HG03354 (cell line): ENCODE results near the gene WIPF1.

ENCODE experiments used
- ATAC-seq: cut with Tn5 transposase; IDR thresholded peaks from one replicate; pipeline ENCODE4 v1.9.1; 2021; ENCODE audit warnings: mild to moderate bottlenecking; ENCODE audit not compliant: unreplicated experiment, poor library complexity, severe bottlenecking

Gene WIPF1

DNA sequence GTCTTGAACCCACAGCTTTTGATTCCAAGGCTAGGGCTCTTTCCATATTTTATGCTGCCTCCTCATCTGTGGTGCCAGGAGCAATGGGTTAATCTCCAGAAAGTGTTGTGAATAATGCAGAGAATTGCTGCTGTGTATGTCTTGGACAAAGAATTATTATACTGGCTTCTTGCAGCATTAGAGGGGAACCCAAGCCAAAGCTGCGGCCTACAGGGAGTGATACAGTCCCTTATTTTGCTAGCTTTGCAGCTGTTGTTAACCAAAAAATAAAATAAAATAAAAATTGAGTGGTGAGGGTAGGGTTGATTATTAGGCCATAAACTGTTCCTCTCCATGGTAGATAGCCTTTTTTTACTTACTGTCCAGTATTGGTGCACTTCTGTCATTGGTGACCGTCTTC is 16.7 kb downstream of the WIPF1 start:
- ATAC-seq, result no peak

DNA sequence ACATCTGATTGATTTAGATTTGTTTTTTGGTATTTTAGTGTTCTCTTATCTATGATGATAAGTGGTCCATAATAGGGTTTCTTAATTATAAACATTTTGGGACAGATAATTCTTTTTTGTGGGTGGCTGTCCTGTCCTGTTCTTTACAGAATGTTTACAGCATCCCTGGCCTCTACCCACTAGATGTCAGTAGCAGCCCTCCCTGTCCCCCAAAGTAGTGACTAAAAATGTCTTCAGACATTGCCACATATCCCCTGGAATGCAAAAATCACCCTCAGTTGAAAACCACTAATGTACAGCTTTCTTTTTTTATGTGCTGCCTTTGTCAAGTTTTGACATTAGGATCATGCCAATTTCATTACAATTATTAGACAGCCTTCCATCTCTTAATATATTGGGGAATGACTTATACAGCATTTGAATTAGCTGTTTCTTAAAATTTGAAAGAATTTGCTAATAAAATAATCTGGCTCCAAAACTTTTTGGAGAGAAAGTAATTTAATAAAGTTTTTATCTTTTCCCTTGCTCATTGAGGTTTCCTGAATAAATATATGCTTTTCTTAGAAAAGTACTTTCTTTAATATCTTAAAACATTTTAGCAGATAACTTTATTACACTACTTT is 19.5 kb downstream of the WIPF1 start:
- ATAC-seq, result peak; percentile 74

DNA sequence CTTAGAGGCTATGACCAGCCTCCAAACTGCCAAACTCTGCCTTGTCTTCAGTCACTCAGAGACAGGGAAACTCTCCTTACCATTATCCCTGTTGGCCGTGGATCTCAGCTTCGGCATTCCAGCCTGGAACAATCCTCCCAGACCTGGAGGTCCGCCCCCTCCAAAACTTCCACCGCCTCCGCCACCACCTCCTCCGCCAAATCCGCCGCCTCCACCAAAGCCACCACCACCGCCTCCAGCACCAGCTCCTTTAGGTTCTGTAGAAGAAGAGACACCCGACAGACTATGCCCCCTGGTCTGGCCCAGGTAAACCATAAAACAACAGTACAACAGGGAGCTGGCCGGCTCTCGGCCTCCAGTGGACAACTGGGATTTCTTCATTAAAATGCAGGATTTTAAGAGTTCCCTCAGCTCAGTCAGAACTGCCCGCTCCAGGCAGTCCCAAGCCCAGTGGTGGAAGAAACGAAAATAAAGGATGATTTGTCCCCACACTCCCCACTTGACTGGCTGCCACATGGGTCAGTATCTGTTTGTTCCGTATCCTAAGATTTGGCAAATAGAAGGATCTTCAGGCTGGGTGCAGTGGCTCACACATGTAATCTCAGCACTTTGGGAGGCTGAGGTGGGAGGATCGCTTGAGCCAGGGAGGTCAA is 22.4 kb downstream of the WIPF1 start:
- no peak for ATAC-seq

DNA sequence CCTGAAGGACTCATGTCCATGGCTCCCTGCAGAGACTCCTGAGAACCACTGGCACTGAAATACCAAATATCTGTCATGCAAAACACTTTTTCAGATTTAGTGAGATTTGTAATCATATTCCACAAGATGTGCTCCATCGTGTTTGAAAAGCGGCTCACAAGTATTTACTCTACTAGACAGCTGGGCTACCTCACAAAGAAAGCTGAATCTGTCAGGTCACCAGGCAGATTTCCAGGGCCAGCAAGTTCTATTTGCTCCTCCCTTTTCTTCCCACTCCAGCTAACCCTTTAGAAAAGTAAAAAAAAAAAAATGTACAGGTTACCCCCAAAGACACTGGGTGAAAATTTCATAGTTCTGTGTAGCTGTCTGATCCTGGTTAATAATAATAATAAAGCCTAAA is 22.9 kb downstream of the WIPF1 start:
- ATAC-seq, result no peak

DNA sequence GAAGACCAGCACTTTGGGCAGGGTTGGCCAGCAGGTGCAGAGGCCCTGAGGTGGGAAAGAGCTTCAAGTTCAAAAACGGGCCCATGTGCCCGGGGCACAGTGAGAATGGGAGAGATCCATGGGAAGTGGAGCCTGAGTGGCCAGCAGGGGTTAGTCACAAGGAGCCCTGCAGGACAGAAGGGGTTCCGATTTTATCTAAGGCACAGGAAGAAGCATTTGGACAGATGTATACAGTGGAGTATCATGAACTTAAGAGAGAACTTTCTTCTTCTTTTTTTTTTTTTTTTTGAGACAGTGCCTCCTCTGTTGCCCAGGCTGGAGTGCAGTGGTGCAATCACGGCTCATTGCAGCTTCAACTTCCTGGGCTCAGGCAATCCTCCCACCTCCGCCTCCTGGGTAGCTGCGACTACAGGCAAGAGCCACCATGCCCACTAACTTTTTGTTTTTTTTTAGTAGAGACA is 24.0 kb downstream of the WIPF1 start:
- ATAC-seq, result no peak

DNA sequence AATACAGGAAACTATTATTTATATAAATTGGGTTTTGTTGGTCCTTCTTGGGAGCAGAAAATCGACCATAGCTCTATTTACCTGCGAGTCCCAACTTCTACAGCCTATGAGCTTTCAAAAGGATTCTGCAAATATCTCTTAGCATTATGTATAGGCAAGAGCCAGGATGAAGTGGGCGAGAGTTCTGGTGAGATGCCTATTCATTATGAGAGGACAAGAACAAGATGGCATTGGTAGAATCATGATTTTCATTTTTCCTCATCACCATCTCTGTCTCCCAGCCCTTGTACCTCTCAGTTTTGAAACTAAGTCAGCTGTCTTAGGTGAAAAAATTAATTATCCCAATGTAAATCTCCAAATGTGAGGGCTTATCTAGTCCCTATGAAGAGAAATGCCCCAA is 25.0 kb downstream of the WIPF1 start:
- ATAC-seq, result no peak

GRCh38 chr2:174571669-174572323 is 25.8 kb downstream of the WIPF1 start:
- no peak for ATAC-seq

DNA sequence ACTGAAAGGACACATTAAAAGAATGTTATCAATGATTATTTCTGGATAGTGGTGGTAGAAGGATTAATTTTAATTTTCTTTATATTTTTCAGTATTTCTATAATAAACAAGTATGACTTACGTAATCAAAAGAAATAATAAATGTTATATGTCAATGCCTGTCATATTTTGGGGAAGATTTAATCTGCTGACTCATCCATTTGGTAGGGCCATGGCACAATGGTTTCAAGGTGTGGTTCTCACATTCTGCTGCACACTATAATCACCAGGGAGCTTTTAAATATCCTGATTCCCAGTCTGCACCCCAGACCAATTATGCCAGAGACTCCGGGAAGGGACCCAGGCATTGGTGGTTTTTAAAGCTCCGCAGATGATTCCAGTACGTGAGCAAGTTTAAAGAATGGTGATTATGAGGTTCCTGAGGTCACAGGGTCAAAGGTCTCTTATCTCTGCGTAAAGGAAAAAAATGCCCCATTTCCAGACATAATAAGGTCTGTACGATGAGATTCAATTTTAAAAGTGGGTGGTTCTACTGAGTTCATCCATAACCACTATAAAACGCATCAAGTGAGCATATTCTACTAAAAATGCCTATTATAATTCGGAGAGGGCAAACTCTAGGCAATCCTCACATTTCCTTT is 27.2 kb downstream of the WIPF1 start:
- no peak for ATAC-seq

- ATAC-seq, result no peak
Observed at GRCh38 chr2:174569678-174570077, 27.9 kb downstream of the WIPF1 start.

- ATAC-seq, result no peak
Observed at GRCh38 chr2:174568425-174568824, 29.2 kb downstream of the WIPF1 start.

DNA sequence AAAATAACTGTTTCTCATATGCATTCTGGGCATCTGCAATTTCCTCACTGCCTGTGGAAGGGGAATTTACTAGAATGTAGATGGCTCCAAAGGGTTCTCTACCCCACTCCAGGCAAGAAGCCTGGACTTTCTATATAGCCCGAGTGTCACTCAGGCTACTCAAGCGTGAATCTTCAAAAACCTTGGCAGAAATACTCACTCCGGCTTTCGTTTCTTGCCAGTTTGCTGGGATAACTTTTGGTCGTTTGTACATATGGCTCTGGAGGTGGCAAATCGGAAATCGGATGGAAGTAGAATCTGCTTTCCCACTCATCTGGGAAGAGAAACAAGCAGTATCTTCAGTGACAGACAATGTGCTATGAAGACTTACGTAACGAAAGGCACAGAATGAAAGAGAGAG is 30.7 kb downstream of the WIPF1 start:
- no peak for ATAC-seq

GRCh38 chr2:174563530-174564282 is 33.9 kb downstream of the WIPF1 start:
- ATAC-seq, result no peak

DNA sequence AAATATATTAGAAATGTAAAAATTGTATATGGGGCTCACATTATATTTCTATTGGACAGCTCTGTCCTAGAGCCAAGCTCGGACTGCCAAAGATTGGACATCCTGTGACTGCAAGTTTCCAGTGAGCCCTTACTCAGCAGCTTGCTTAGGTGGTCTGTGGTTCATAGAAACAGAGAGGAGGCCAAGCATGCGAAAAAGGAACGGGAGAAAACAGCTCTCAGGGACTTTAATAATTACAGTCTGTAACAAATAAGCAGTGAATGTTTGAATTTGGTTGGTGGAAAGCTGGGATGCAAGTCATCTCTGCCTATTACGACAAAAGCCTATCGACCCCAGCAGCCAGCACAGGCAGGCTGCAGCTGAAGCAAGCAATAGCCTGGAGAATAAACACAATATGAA is 35.6 kb downstream of the WIPF1 start:
- no peak for ATAC-seq

- no peak for ATAC-seq
Observed at GRCh38 chr2:174561283-174561971, 36.2 kb downstream of the WIPF1 start.

GRCh38 chr2:174560737-174561136 is 36.9 kb downstream of the WIPF1 start:
- ATAC-seq, result no peak

- ATAC-seq, result no peak
Observed at GRCh38 chr2:174555998-174556397, 41.6 kb downstream of the WIPF1 start.

- ATAC-seq, result no peak
Observed at GRCh38 chr2:174554529-174555150, 43.0 kb downstream of the WIPF1 start.

DNA sequence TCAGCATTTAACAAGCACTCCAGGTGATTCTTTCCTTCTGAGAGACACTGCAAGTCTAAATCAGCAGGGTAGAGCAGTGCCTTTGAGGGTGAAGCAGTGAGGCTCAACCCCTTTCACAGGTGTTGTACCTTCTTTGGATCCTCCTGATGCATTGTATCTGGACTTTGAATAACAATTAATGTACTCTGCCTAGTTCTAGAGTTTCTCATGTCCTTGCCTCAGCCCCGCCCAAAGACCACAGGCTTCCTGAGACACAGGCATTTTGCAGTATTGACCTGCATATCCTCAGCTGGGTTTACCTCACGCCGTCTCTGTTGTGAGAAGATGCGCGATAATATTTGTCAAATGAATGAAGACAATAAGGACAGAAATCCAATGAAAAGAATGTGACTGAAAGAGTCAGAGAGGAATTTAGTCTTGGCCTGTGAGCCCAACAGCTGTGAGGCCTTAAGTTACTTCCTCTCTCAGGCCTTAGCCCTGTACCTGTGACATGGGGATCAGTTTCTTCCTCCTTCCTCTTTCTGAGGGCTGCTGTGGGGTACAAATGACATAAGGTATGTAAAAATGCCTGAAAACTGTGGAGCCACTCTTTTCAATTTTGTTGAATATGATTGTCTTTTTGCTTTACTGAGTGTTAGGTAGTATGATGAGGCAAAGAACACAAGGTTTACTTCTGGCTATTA is 43.7 kb downstream of the WIPF1 start:
- ATAC-seq, result peak; percentile 59

DNA sequence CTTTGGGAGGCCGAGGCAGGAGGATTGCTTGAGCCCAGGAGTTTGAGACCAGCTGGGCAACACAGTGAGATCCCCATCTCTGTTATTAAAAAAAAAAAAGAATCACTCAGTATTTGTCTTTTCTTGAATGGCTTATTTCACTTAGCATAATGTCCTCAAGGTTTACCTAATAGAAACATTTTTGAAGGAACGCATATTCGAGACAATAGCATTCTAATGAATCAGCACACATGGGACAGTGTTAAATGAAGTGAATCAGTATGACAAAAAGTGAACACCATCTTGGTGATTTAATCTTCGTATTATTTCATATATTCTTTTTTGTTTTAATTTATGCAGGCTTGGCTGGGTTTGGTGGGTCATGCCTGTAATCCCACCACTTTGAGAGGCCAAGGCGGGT is 44.7 kb downstream of the WIPF1 start:
- no peak for ATAC-seq
